SK-N-SH (cell line): ENCODE data around the gene IKZF1. TPM values are rescaled to one million over a fixed set of nuclear protein-coding genes. Genes with fewer than 3 reads are reported as not detected.

Experiments used
- CTCF ChIA-PET: fragments of 300-600, 350-600 bp; formaldehyde crosslinking; extraction: SDS; loops from one replicate; lab custom pipeline; 2021; lab: Yijun Ruan, JAX
- POLR2A ChIA-PET: fragments of 350-600 bp; sonication (Branson Sonifier 250); formaldehyde crosslinking; extraction: SDS; loops from one replicate; lab custom pipeline; 2020; ENCODE audit warnings: antibody characterized with exemption, inconsistent platforms; lab: Yijun Ruan, JAX
- DNase-seq: peaks from one replicate; pipeline ENCODE4 v3.0.0; 2012
- H2AFZ ChIP-seq: fragments of 200-600 bp; sonication (generic); 2 replicates; pipeline ENCODE4 v1.8.1; 2016; ENCODE audit warnings: antibody characterized with exemption, mild to moderate bottlenecking, low read depth
- H3F3A ChIP-seq: fragments of 200-600 bp; sonication (generic); replicated peaks from 2 replicates; pipeline ENCODE3; 2016; ENCODE audit warnings: antibody characterized with exemption, mild to moderate bottlenecking; ENCODE audit not compliant: insufficient read depth
- H3K27ac ChIP-seq, 2 experiments: fragments of 200-500 bp in 1 of 2; fragments of 200-600 bp in 1 of 2; sonication (Bioruptor generic) in 1 of 2; sonication (generic), shearing (Covaris generic) in 1 of 2; 2 replicates each; pipeline versions ENCODE4 v1.5.1 to v1.6.1; 2014 to 2016; ENCODE audit warnings: low read depth in 2 of 2, inconsistent platforms in 1 of 2, low read length in 1 of 2, mild to moderate bottlenecking in 1 of 2, mixed read lengths in 1 of 2
- H3K27me3 ChIP-seq: fragments of 200-600 bp; sonication (generic), shearing (Covaris generic); 2 replicates; pipeline ENCODE4 v1.6.1; 2016; ENCODE audit warnings: mixed run types; ENCODE audit not compliant: insufficient read depth
- H3K36me3 ChIP-seq, 2 experiments: fragments of 200-500 bp in 1 of 2; fragments of 200-600 bp in 1 of 2; sonication (Bioruptor generic) in 1 of 2; sonication (generic) in 1 of 2; replicated peaks in 1 of 2; 2 replicates each; pipeline versions ENCODE3 to v1.5.1; 2014 to 2016; ENCODE audit warnings: low read length in 1 of 2, mild to moderate bottlenecking in 1 of 2; ENCODE audit not compliant: insufficient read depth in 2 of 2, control insufficient read depth in 1 of 2
- H3K4me1 ChIP-seq, 2 experiments: fragments of 200-500 bp in 1 of 2; fragments of 200-600 bp in 1 of 2; sonication (Bioruptor generic) in 1 of 2; sonication (generic), shearing (Covaris generic) in 1 of 2; 2 replicates each; pipeline versions ENCODE4 v1.5.1 to v1.6.1; 2014 to 2016; ENCODE audit warnings: low read depth in 1 of 2, low read length in 1 of 2, mixed run types in 1 of 2; ENCODE audit not compliant: insufficient read depth in 2 of 2, control insufficient read depth in 1 of 2
- H3K4me2 ChIP-seq: fragments of 200-600 bp; sonication (generic), shearing (Covaris generic); 2 replicates; pipeline ENCODE4 v1.6.1; 2017; ENCODE audit warnings: mixed run types
- H3K4me3 ChIP-seq, 2 experiments: fragments of 200-500 bp in 1 of 2; fragments of 200-600 bp in 1 of 2; sonication (Bioruptor generic) in 1 of 2; sonication (generic), shearing (Covaris generic) in 1 of 2; 2 replicates each; pipeline versions ENCODE4 v1.5.1 to v1.8.1; 2014 to 2016; ENCODE audit warnings: low read depth in 2 of 2, inconsistent platforms in 1 of 2, low read length in 1 of 2, mild to moderate bottlenecking in 1 of 2, mixed read lengths in 1 of 2, moderate library complexity in 1 of 2
- H3K79me2 ChIP-seq: fragments of 200-600 bp; sonication (generic); 2 replicates; pipeline ENCODE4 v1.8.1; 2017; ENCODE audit warnings: mild to moderate bottlenecking; ENCODE audit not compliant: insufficient read depth
- H3K9ac ChIP-seq: fragments of 200-600 bp; sonication (generic); 2 replicates; pipeline ENCODE4 v1.6.1; 2017; ENCODE audit warnings: mixed run types
- H3K9me2 ChIP-seq: fragments of 200-600 bp; sonication (generic); 2 replicates; pipeline ENCODE4 v1.6.1; 2017; ENCODE audit warnings: mixed run types
- H3K9me3 ChIP-seq: fragments of 200-600 bp; sonication (generic); 2 replicates; pipeline ENCODE4 v1.6.1; 2017; ENCODE audit warnings: mixed run types, mild to moderate bottlenecking, moderate library complexity
- H4K20me1 ChIP-seq: fragments of 200-600 bp; sonication (generic); 2 replicates; pipeline ENCODE4 v1.6.1; 2017; ENCODE audit warnings: mild to moderate bottlenecking, mixed run types; ENCODE audit not compliant: insufficient read depth
- CHD2 ChIP-seq: fragments of 150-350 bp; IDR thresholded peaks from 2 replicates; pipeline ENCODE4 v1.6.1; 2018; ENCODE audit warnings: low read length; ENCODE audit not compliant: partially characterized antibody
- CTCF ChIP-seq: fragments of 200-600 bp; sonication (generic); IDR thresholded peaks from 2 replicates; pipeline ENCODE4 v1.6.1; 2017; ENCODE audit warnings: antibody characterized with exemption, mild to moderate bottlenecking, moderate library complexity
- EP300 ChIP-seq, 2 experiments: IDR thresholded peaks; 2 replicates each; pipeline versions ENCODE4 v1.4.0 to v1.6.1; 2012; ENCODE audit warnings: borderline replicate concordance in 1 of 2, low read depth in 1 of 2, low read length in 1 of 2
- FOXJ3 ChIP-seq: sonication (generic); formaldehyde crosslinking; IDR thresholded peaks from 2 replicates; pipeline ENCODE4 v1.5.1; 2020; ENCODE audit warnings: mild to moderate bottlenecking, missing genetic modification reagents
- JUND ChIP-seq: IDR thresholded peaks from 2 replicates; pipeline ENCODE4 v1.4.0; 2012
- MEF2A ChIP-seq: IDR thresholded peaks from 2 replicates; pipeline ENCODE4 v1.4.0; 2012; ENCODE audit warnings: low read depth, borderline replicate concordance
- MXI1 ChIP-seq: IDR thresholded peaks from 2 replicates; pipeline ENCODE4 v1.6.1; 2012; ENCODE audit warnings: mild to moderate bottlenecking, low read depth, low read length, improper control_type of control experiment
- NFIC ChIP-seq: IDR thresholded peaks from 2 replicates; pipeline ENCODE4 v1.4.0; 2012; ENCODE audit warnings: borderline replicate concordance
- NRF1 ChIP-seq: IDR thresholded peaks from 2 replicates; pipeline ENCODE4 v1.6.1; 2012; ENCODE audit warnings: low read depth, mild to moderate bottlenecking, low read length
- POLR2AphosphoS5 ChIP-seq: IDR thresholded peaks from 2 replicates; pipeline ENCODE4 v1.6.1; 2012; ENCODE audit warnings: low read depth, low read length
- RAD21 ChIP-seq: IDR thresholded peaks from 2 replicates; pipeline ENCODE4 v1.6.1; 2012; ENCODE audit warnings: mild to moderate bottlenecking, low read length
- RFX5 ChIP-seq: IDR thresholded peaks from 2 replicates; pipeline ENCODE4 v1.6.1; 2012; ENCODE audit warnings: mild to moderate bottlenecking, improper control_type of control experiment, low read length
- RXRA ChIP-seq: IDR thresholded peaks from 2 replicates; pipeline ENCODE4 v1.4.0; 2012; ENCODE audit warnings: low read depth, mild to moderate bottlenecking, borderline replicate concordance
- SIN3A ChIP-seq: IDR thresholded peaks from 2 replicates; pipeline ENCODE4 v1.6.1; 2012; ENCODE audit warnings: low read depth, mild to moderate bottlenecking, low read length, moderate library complexity, borderline replicate concordance
- TAF1 ChIP-seq: IDR thresholded peaks from 2 replicates; pipeline ENCODE4 v1.6.1; 2012; ENCODE audit warnings: low read depth, mild to moderate bottlenecking, low read length, moderate library complexity, borderline replicate concordance
- TEAD4 ChIP-seq: IDR thresholded peaks from 2 replicates; pipeline ENCODE4 v1.4.0; 2012; ENCODE audit warnings: mild to moderate bottlenecking, borderline replicate concordance; ENCODE audit not compliant: insufficient read depth
- USF1 ChIP-seq: IDR thresholded peaks from 2 replicates; pipeline ENCODE4 v1.4.0; 2012; ENCODE audit warnings: low read depth, borderline replicate concordance
- YY1 ChIP-seq: IDR thresholded peaks from 2 replicates; pipeline ENCODE4 v1.4.0; 2012; ENCODE audit warnings: low read depth, mild to moderate bottlenecking
- ZBTB33 ChIP-seq: IDR thresholded peaks from 2 replicates; pipeline ENCODE4 v1.4.0; 2012; ENCODE audit warnings: low read depth, borderline replicate concordance
- WGBS: methylation state at CpG from one replicate; pipeline ENCODE4 v1.1.6; 2017; ENCODE audit warnings: low lambda C conversion rate; 5-methylcytosine and 5-hydroxymethylcytosine counted together
- polyA plus RNA-seq, 3 experiments: library from polyadenylated mRNA; depleted of rRNA; stranded (reverse); fragments of >200 nt; gene quantifications; 2 replicates each; pipeline ENCODE4 v1.2.3, GENCODE V29; 2012

The IKZF1 gene
- polyA plus RNA-seq, 1 of the 3 experiments (the other 2 are of a cell fraction), result not detected

- Histone ChIP-seq H2AFZ (no peak overlapping the region), H3K4me3 (no peak overlapping the region), H4K20me1 (no peaks in the 10 kb centered on the region), H3F3A (no peaks in the 10 kb centered on the region), H3K9me3 (no peaks in the 10 kb centered on the region), H3K79me2 (no peaks in the 10 kb centered on the region)
- DNase-seq, result no peak
- whole genome bisulfite sequencing, result 20% methylated on average over 13 of the region's 13 CpGs
- TF ChIP-seq ZBTB33, result no peak
- no peak for TF ChIP-seq SIN3A
- no peak for TF ChIP-seq FOXJ3
- TF ChIP-seq CHD2, result no peak
- no peak for TF ChIP-seq NFIC
- TF ChIP-seq MEF2A, result no peak
- no peak for TF ChIP-seq JUND
- no peak for TF ChIP-seq RAD21
- no peak for TF ChIP-seq NRF1
- TF ChIP-seq, all 33 proteins: peak for 0
- peaks cover 0 to 11% of the 10 kb centered on the region in 2 experiments; a peak in 1 of 4 replicates for H3K4me1 ChIP-seq
- H3K27ac ChIP-seq, result no peak overlapping the region
- ChIA-PET POLR2A (no interaction called here), CTCF (interaction anchor here (1.1 to 3.8 kb wide), 5 partner anchors 11 to 153 kb away, joined by 3 to 11 read pairs (median 4); no protein-coding TSS in a partner anchor)
- H3K9me2 ChIP-seq, result no peaks in the 10 kb centered on the region
- no peak overlapping the region for H3K9ac ChIP-seq
- no peak overlapping the region for H3K4me2 ChIP-seq
- H3K27me3 ChIP-seq, result 0 out of 2 replicates have a peak, but pooled peaks cover 4% of the 10 kb centered on the region
- no peaks in the 10 kb centered on the region for H3K36me3 ChIP-seq
These were observed 53.7 kb downstream of the IKZF1 start for GRCh38 chr7:50358041-50358705.

- CTCF ChIA-PET, result interaction anchor here (0.6 to 3.8 kb wide), 6 partner anchors 10 to 153 kb away, joined by 3 to 11 read pairs (median 4); no protein-coding TSS in a partner anchor
- 0 out of 2 replicates have a peak, but pooled peaks cover 4% of the 10 kb centered on the region for H3K27me3 ChIP-seq
- H3F3A ChIP-seq, result no peaks in the 10 kb centered on the region
- no peaks in the 10 kb centered on the region for H3K9me3 ChIP-seq
- H2AFZ ChIP-seq, result no peak overlapping the region
- H3K4me1 ChIP-seq, result peaks cover 0 to 11% of the 10 kb centered on the region in 2 experiments; a peak in 1 of 4 replicates
- no peaks in the 10 kb centered on the region for H3K79me2 ChIP-seq
- no peak for DNase-seq
- POLR2A ChIA-PET, result no interaction called here
- no peak for TF ChIP-seq JUND
- no peak for TF ChIP-seq MXI1
- no peak for TF ChIP-seq EP300 (IDR thresholded peaks at IDR 0.05; ENCODE audit: borderline replicate concordance in 1 of 2, low read depth in 1 of 2, low read length in 1 of 2)
- no peak for TF ChIP-seq USF1
- no peak for TF ChIP-seq CTCF
- TF ChIP-seq RFX5, result no peak
- no peak for TF ChIP-seq TAF1
- TF ChIP-seq RXRA, result no peak
- TF ChIP-seq YY1, result no peak
- no peak for TF ChIP-seq TEAD4
- no peak for TF ChIP-seq POLR2AphosphoS5
- no peak overlapping the region for H3K4me3 ChIP-seq
- H3K9me2 ChIP-seq, result no peaks in the 10 kb centered on the region
- H3K36me3 ChIP-seq, result no peaks in the 10 kb centered on the region
- 54% methylated on average over 5 of the region's 5 CpGs for WGBS
- no peak overlapping the region for H3K27ac ChIP-seq
- no peak overlapping the region for H3K9ac ChIP-seq
- no peak overlapping the region for H3K4me2 ChIP-seq
- H4K20me1 ChIP-seq, result no peaks in the 10 kb centered on the region
These were observed 54.3 kb downstream of the IKZF1 start for GRCh38 chr7:50358779-50359178.
